SIG-M5 treated with dmso at 0.1 percent for 504 hours (cell line): ENCODE measurements around the gene RND2.

ENCODE experiments used
- DNase-seq: peaks from one replicate; lab custom pipeline; 2025; ENCODE audit not compliant: unreplicated experiment; lab: John Stamatoyannopoulos, UW

Gene RND2

DNA sequence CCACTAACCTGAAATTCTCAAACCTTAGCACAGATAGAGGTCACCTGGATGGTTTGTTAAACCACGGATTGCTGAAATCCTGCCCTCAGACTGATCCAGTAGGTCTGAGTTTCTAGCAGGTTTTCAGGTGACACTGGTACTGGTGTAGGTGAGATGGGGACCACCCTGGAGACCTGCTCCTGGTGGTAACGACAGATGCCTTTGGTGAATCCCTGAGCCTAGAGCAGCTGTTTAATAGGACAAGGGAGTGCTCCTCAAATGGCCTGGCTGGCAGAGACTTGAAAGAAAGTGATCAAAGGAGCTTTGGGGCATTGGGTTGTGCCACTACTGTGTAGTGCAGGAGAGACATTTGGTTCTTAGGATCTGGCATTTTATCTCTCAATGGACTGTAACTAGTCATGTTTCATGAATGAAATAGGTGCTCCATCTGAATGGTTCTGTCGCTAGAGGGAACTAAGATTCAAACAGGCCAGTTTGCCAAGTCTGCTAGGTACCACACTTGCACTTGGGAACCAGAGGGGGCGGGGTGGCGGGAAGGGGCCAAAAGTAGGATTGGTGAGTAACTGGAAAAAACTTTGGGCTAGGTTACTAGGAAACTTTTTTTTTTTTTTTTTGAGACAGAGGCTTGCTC lies 21.4 kb upstream of the RND2 start:
- no peak for DNase-seq

DNA sequence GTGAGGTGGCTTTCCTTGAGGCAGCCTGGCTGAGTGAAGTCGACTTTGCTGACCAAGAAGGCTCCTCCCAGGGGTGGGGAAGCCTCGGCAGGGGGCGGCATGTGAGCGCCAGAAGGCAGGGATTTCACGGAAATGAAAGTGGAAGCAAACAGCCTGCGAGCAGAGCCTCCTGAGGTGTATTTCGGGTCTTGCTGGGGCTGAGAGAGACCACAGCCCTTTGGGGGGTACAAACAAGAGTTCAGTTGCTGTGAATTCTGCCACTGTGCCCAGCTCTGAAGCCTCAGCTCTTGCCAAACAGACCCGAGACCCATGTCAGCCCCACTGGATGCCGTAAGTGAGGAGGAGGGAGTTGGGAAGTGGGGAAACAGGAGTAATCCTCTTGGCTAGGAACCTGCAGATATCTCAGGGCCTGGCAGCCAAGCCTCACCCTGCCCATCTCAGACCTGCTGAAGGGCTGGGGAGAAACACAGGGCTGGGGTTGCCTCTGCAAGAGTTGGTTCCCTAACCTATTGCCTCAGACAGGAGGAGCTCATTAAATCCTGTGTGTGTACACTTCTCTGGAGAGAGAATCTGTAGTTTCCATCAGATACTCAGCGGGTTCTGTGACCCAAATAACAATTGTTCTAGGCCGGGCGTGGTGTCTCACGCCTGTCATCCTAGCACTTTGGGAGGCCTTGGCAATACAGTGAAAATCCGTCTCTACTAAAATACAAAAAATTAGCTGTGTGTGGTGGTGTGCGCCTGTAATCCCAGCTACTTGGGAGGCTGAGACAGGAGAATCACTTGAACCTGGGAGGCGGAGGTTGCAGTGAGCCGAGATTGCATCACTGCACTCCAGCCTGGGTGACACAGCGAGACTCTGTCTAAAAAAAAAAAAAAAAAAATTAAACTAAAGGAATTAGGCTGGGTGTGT lies 18.1 kb upstream of the RND2 start, which contains the start of gene IFI35:
Gene IFI35, plus strand, starts transcription at position 146 of the 913 bp plus-strand sequence. Its CDS starts 164 bp downstream, at position 310.
- DNase-seq = peak; percentile 88

DNA sequence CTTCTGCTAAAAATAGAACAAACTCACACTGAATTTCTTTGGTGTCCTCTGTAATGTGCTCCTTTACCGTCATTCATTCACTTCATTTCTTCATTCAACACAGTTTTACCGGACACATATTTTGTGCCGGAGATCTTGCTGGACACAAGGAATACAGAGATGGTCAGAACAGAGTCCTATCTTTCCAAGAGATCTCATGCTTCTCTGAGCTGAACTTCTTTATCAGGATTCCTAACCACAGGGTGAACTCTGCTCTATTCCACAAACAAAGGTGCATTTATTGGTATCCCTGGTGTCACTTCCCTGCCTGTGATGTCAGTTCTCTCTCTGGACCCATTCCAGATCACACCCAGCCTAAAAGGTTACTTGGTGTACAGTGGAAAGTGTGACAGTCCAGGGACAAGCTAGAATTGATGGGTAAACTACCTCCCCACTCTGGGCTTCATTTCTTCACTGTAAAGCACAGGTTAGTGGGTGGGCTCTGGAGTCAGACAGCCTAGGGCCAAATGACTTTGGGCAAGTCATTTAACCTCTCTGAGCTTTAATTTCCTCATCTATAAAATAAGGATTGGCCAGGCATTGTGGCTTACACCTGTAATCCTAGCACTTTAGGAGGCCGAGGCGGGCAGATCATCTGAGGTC lies 14.2 kb upstream of the RND2 start:
- no peak for DNase-seq

DNA sequence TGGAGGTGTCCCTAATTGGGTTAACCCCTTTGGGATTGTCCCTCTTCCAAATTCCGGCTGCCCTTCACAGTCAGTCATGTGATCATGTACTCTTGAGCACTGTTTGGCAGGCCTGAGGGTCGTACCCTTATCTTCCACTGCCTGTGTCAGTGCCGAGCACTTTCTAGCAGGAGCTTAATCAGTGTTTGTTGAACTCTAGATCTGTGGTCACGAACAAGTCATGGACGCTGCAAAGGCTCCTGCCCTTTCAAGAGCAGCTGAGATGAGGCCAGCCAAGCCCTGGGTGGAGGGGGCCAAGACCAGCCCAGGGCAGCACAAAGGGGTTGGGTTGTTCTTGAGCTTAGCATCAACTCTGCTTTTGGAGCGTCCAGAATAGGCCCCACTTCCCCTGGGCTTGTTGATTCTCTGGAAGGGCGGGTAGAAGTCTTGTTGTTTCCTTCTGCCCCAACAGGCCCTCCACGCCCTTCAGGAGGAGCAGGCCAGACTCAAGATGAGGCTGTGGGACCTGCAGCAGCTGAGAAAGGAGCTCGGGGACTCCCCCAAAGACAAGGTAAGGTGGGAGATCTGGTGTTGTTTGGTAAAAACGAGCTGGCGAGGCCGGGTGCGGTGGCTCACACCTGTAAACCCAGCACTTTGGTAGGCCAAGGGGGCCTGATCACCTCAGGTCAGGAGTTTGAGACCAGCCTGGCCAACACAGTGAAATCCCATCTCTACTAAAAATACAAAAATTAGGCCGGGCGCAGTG lies 13.1 kb upstream of the RND2 start:
- DNase-seq = no peak

DNA sequence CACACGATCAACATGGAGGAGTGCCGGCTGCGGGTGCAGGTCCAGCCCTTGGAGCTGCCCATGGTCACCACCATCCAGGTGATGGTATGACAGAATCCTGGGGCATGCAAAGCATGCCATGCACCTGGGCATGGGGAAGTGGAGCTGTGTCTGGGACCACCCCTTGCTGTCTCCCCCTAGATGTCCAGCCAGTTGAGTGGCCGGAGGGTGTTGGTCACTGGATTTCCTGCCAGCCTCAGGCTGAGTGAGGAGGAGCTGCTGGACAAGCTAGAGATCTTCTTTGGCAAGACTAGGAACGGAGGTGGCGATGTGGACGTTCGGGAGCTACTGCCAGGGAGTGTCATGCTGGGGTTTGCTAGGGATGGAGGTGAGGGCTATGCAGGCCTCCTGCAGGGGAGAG lies 11.7 kb upstream of the RND2 start:
- DNase-seq = no peak

DNA sequence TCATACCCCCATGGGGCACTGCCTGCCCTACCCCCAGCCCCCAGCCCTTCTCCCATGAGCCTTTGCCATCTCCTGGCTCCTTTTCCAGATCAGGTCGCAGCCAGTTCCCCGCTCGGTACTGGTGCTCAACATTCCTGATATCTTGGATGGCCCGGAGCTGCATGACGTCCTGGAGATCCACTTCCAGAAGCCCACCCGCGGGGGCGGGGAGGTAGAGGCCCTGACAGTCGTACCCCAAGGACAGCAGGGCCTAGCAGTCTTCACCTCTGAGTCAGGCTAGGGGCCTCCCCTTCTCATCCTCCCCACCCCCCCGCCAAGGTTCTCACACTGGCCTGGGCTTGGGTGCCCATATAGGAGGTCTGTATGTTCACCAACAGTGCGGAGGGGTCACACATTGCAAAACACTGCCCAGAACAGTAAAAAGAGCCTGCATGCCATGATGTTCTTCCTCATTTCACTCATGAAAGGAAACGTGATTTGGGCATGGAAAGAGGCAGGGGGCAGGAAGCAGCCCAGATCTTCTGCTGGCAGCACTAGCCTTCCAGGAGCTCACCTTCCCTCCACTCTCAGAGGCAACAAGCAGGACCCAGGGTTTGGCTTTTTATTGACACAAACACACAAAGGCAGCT lies 10.9 kb upstream of the RND2 start:
- DNase-seq = no peak

DNA sequence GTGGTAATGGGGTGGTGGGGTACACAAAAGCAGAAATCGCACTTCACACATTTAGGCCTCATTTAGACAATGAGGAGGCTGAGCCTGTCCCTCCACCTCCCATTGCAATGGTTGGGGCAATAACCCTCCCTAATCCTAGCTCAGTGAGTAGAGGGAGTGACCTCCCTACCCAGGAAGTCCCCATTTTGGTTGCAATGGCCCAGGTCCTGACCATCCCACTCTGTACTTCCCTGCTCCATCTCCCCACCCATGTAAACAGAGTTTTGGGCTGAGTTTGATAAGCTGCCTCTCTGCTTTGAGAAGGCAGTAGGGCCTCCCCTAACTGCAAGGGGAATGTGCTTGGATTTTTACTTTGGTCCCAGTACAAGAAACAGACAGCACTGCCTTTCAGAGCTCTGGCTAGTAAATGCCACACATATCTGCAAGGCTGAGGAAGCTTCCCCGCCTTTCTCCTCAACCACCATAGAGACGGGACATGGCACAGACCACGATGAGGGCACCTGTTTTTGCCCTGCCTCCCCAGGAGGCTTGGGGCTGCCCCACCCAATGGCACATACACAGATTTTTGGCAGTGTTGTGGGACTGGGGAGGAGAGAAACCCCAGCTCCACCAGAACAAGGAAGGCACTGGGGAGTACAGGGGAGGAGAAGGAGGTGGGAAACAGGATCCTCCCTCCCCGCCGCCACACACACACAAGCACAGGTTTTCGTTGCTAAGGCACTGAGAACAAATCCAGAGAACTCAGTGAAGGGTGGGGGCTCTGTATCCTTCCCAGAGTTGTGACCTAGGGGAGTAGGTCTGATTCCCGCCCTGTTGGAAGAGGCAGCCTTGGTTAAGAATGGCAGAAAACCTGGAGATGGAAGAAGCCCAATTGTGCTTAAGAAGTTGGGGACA lies 10.1 kb upstream of the RND2 start:
- DNase-seq = no peak

DNA sequence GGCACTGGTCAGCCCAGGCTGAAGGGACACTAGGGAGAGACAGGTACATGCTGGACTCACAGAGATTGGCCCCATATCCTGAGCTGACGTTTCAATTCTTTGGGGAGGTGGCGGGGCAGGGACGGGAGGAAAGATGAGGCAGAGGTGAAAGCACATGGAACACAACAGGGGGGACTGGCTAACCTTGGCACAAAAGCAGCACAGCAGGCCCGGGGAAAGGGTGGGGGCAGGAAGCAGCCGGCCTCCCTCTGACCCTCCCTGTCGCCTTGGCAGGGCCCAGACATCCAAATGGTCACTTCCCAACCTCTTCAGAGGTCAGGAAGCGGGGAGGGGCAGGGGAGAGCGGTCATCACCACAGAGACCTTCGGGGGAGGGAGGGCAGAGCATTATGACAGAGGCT lies 9.5 kb upstream of the RND2 start:
- DNase-seq = no peak

DNA sequence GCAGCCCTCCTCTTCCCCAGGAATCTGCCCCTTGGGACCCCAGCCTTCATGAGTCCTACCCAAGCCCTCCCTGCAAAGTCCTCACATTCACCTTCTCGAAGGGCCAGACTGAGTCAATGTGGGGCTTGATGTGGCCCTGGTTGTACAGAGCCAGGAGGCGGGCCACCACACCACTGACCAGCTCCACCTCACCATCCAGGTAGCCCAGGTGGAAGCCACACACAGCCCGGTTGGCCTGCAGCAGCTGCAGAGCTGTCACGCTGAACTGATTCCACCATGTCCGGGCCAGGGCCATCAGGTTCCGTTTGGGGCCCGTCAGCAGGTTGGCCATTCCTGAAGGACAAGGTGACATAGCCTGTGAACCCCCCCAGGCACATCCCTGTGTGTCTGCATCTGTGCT lies 8.8 kb upstream of the RND2 start:
- DNase-seq = no peak

DNA sequence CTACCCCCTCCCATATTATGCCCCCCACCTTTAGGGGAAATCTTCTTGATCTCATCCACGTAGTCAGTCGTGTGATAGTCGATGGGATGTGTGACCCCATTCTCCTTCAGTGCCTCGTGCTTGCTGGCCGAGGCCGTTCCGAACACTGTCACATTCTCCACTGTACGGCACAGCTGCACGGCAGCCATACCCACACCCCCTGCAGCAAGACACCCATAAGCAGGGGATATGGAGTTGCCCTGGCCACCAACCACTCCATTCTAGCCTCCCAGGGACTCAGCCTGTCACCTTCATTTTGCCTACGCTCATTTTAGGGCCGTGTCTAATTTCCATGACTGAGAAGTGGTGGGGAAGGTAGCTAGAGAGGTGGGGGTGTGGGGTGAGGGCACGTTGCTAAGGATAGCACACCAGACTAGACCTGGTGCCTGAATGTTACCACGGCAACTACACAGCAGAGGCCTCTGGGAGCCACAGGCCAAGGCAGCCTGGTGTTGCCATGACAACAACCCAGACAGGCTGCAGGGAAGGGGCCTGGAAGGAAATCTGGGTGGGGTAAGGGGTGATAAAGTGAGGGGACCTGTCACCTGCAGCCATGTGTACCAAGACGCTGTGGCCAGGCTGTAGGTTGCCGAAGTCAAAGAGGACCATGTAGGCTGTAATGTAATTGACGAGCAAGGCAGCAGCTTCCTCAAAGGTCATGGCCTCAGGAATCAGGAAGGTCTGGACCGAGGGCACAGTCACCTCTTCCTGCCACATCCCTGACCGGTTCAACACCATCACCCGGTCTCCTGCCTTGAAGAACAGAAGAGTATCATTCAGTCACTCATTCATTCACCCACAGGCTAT lies 6.8 kb upstream of the RND2 start:
- DNase-seq = no peak

DNA sequence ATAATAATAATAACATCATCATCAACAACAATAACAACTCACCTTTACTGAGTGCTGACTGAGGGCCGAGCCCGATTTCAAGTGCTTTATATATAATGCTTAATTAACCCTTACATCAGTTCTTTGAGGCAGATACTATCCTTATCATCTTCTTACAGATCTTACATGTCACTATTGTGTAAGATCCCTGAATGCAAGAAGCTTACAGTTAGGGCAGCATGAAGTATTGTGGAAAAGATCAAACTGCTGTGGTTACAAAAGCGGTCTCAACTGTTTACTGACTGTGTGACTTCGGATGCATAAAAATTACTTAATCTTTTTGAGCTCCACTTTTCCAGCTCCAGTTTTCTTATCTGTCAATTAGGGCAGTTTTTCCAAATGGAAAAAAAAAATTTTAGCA lies 6.1 kb upstream of the RND2 start:
- peak; percentile 95 for DNase-seq

DNA sequence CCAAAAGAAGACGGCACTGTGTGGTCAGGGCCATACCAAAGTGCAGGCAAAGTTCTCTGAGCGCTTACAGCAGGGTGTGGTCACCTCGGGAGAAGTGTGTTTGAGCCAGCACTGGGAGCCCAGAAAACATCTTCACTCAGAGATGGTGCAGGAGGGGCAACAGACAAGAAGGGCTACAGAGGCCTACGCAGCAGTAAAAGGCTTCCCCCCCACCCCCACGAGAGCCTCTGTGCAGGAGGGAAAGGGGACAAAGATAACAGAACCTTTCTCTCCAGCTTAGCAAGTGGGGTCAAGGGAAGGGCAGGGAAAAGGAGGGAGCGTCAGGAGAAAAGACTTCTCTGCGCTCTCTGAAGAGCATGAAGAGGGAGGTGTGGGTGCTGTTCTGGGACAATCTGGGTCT lies 5.6 kb upstream of the RND2 start:
- DNase-seq = peak; percentile 76

DNA sequence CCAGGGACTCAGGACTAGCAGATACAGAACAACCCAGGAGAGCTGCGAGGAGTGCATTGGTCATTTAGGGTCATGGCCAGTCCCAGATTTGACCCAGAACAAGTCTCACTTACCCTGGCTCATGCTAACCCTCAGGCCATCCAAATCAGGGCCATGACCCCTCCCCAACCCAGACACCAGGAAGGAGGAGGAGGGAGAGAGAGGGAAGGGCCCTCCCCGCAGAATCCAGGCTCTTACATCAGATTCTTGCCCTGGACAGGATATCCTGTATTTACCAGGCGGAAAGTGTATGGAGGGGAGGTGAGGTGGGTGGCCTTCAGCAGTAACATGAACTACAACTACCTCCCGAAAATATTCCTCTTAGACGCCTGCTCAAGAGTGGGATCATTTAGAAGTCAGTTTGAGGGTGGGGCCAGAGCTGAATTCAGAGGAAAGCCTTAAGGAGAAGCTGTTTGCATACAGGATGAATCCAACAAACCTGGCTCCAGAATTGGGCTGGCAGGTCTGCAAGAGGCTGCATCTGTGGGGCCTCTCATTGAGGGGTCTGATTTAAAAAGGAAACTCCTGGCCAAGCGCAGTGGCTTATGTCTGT lies 4.9 kb upstream of the RND2 start:
- DNase-seq = no peak

DNA sequence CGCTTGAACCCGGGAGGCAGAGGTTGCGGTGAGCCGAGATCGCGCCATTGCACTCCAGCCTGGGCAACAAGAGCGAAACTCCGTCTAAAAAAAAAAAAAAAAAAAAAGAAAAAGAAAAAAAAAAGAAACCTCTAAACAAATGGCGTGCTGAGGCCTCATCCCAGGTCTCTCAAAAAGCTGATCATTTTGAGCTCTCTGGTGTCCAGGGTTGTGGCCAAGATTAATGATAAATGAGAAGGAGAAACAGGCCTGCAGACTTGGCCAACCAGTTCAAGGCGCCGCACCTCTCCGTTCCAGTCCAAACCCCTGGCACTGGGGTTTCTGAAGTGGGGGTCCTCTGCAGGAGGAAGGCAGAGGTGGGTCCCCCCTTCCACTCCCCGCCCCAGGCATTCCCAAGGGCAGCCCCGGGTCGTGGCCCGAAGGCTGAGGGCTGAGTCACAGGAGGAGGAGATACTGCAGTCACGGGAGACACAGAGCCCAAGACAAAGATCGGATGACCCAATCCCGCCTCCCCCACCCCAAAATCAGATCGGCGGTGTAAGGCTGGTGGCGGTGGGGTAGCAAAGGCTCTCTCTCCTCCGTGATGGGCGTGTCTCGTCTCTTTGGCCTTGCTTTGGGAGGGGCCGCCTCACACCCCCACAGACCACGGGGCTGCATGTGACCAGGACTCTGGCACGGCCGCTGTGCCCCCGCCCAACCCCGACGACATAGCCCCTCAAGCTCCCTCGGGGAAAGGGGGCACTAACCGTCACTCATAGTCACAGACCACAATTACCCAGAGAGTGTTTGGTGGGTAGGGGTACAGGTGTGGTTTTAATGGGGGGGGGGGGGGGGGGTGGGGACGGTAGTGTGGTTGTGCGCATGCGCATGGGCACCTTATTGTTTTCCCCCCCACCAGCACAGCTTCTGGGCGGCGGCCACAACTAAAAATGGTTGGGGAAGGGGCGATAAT lies 4.0 kb upstream of the RND2 start:
- DNase-seq = peak; percentile 57

DNA sequence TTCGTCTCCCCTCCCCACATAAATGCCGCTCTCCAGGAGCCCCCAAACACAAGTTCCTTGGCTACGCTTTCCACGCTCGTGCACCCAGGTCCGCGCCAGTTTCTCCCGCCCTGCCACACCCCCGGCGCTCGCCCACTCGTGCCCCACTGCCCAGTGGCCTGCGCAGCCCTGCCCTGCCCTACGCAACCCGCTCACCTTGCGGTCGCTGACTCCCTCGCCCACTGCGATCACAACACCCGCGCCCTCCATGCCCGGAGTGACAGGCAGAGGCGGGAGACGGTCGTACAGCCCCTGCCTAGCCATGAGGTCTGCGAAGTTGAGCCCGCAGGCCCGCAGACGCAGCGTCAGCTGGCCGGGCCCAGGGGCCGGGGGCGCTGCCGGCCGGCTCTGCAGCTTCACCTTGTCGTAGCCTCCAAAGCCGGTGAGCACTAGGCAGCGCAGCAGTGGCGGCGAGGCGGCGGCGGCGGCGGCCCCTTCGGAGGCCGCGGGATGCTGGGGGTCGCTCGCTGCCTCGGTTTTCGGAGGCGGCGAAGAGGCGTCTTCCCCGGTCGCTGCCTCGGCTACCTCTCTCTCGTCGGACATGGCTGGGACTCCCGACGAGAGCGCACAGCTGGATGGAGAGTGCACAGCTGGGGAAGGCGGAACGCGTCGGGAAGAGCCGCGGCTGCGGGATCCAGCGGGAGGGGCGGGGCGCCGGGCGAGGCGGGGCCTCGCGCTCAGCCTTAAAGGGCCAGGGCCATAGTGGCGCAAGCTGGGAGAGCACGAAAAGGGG lies 3.1 kb upstream of the RND2 start, which contains the start of gene VAT1:
Gene VAT1, minus strand, starts transcription at position 645 of the 772 bp plus-strand sequence. Its CDS starts 63 bp downstream, at position 582.
- peak; percentile 73 for DNase-seq

DNA sequence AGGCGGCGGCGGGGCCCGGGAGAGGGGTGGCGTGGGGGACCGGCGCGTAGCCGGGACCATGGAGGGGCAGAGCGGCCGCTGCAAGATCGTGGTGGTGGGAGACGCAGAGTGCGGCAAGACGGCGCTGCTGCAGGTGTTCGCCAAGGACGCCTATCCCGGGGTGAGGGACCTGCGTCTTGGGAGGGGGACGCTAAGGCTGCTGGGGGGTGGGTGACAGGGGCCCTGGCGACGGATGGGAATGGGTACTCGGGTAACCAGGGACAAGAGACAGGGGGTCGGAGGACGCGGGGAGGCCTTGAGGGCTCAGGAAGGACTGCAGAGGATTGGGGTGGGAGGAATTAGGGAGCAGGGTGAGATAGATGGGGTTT lies 243 bp downstream of the RND2 start:
- DNase-seq = no peak
